Epithelial cell of esophagus (primary cell): ENCODE data around the gene KCTD12.
A peak's percentile ranks its signal among the peaks of the same experiment; 100 is the strongest.

Source experiments
- DNase-seq: peaks from one replicate; pipeline ENCODE4 v3.0.0; 2010; ENCODE audit warnings: low read depth
- H3K4me3 ChIP-seq: 2 replicates; pipeline ENCODE4 v1.5.1; 2011; ENCODE audit warnings: mild to moderate bottlenecking, low read length, control low read depth
- CTCF ChIP-seq: IDR thresholded peaks from 2 replicates; pipeline ENCODE4 v1.5.1; 2011; ENCODE audit warnings: low read depth, mild to moderate bottlenecking, low read length, control low read depth, inconsistent platforms; ENCODE audit not compliant: insufficient read depth; ENCODE audit errors: missing control alignments

KCTD12 gene

GRCh38 chr13:76860706-76861105 lies 25.5 kb downstream of the KCTD12 start:
- peak; percentile 31 for DNase-seq
- H3K4me3 ChIP-seq: no peak overlapping the region
- no peak for TF ChIP-seq CTCF

- TF ChIP-seq CTCF: no peak
- no peak overlapping the region for H3K4me3 ChIP-seq
- DNase-seq: peak; percentile 53
These were observed 31.3 kb downstream of the KCTD12 start for GRCh38 chr13:76854894-76855293.

GRCh38 chr13:76853921-76854608 lies 32.1 kb downstream of the KCTD12 start:
- no peak for TF ChIP-seq CTCF
- no peak for DNase-seq
- no peak overlapping the region for H3K4me3 ChIP-seq

- peak; percentile 27 for DNase-seq
- H3K4me3 ChIP-seq: no peak overlapping the region
- no peak for TF ChIP-seq CTCF
These were observed 32.7 kb downstream of the KCTD12 start for GRCh38 chr13:76853481-76853880.

- no peak for TF ChIP-seq CTCF
- DNase-seq: peak; percentile 94
- no peak overlapping the region for H3K4me3 ChIP-seq
These were observed 33.2 kb downstream of the KCTD12 start for GRCh38 chr13:76852986-76853385.

GRCh38 chr13:76851961-76852360 lies 34.2 kb downstream of the KCTD12 start:
- no peak for DNase-seq
- TF ChIP-seq CTCF: no peak
- no peak overlapping the region for H3K4me3 ChIP-seq

- no peak for DNase-seq
- H3K4me3 ChIP-seq: no peak overlapping the region
These were observed 36.7 kb downstream of the KCTD12 start for GRCh38 chr13:76849493-76849892.

More at GRCh38 chr13:76849493-76849892, 36.7 kb downstream of the KCTD12 start:
- TF ChIP-seq CTCF: no peak
